Measurements from ENCODE around the gene PIKFYVE.

The PIKFYVE gene

GRCh38 chr2:208359632-208359986 lies 93.6 kb downstream of the PIKFYVE start:
- Histone ChIP-seq H3K9ac (ENCODE audit: low read length) (no peak overlapping the region), H2AFZ (ENCODE audit: low read depth, low read length) (no peak overlapping the region), H3K4me1 (ENCODE audit: low read length) (peaks cover 10% of the 10 kb centered on the region), H3K36me3 (replicated peaks; ENCODE audit: low read depth, low read length) (peaks cover 19% of the 10 kb centered on the region), H3K79me2 (ENCODE audit: low read length) (no peaks in the 10 kb centered on the region), H3K4me3 (ENCODE audit: low read length) (no peak overlapping the region), H3K27ac (ENCODE audit: low read length) (no peak overlapping the region), H3K4me2 (ENCODE audit: low read length) (no peak overlapping the region), H4K20me1 (ENCODE audit: insufficient read depth, low read length) (no peaks in the 10 kb centered on the region), H3K27me3 (ENCODE audit: low read depth, low read length) (no peaks in the 10 kb centered on the region), H3K9me3 (ENCODE audit: insufficient read depth, low read length) (0 out of 2 replicates have a peak, but pooled peaks cover 6% of the 10 kb centered on the region)
- TF ChIP-seq, protein P1, sequence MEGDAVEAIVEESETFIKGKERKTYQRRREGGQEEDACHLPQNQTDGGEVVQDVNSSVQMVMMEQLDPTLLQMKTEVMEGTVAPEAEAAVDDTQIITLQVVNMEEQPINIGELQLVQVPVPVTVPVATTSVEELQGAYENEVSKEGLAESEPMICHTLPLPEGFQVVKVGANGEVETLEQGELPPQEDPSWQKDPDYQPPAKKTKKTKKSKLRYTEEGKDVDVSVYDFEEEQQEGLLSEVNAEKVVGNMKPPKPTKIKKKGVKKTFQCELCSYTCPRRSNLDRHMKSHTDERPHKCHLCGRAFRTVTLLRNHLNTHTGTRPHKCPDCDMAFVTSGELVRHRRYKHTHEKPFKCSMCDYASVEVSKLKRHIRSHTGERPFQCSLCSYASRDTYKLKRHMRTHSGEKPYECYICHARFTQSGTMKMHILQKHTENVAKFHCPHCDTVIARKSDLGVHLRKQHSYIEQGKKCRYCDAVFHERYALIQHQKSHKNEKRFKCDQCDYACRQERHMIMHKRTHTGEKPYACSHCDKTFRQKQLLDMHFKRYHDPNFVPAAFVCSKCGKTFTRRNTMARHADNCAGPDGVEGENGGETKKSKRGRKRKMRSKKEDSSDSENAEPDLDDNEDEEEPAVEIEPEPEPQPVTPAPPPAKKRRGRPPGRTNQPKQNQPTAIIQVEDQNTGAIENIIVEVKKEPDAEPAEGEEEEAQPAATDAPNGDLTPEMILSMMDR (IDR thresholded peaks at IDR 0.05; ENCODE audit: low read depth, low read length), result no peak
- TF ChIP-seq EZH2phosphoT487 (IDR thresholded peaks at IDR 0.05; ENCODE audit: low read depth), result no peak

DNA sequence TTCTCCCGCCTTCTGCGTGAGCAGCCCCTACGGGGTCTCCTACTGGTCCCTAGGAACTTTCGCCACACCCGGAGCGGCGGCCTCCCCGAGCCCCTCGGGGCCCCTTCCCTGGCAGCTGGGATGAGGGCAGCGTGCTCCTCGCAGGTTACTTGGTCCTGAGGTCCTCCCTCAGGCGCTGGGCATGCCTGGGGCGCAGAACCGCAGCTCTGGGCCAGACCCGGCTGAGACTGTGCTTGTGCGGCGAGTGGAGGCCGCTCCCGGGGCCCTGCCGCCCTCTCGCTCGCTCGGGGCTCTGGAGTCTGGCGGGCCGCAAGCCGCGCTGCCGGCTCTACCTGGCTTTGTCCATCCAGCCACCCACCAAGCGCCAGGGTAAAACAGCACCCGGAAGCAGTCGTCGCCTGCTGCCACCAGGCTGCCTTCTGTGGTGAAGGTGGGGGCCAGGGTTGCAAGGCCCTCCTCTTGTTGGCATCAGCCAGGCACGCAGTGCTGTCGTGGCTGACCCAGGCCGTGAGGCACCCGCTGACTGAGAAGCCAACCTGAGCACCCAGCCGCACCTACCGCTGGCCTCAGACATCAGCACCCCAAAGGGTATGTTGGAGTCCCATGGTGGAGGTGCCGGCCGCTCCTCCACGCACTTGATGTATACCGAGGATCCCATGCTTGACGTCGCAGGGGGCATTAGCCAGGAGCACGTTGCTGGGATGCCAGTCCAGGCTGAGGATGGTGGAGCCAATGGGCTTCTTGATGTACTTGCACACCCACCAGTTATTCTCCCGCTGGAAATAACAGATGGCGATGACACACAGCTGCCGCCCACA lies 94.4 kb downstream of the PIKFYVE start:
- Histone ChIP-seq H3K4me1 (ENCODE audit: low read length) (peaks cover 10% of the 10 kb centered on the region), H2AFZ (ENCODE audit: low read depth, low read length) (no peak overlapping the region), H3K4me2 (ENCODE audit: low read length) (no peak overlapping the region), H3K9ac (ENCODE audit: low read length) (no peak overlapping the region), H3K36me3 (replicated peaks; ENCODE audit: low read depth, low read length) (peaks cover 17% of the 10 kb centered on the region), H3K79me2 (ENCODE audit: low read length) (no peaks in the 10 kb centered on the region), H3K27me3 (ENCODE audit: low read depth, low read length) (no peaks in the 10 kb centered on the region), H3K27ac (ENCODE audit: low read length) (no peak overlapping the region), H3K9me3 (ENCODE audit: insufficient read depth, low read length) (peaks cover 13% of the 10 kb centered on the region; the same call in 1 of the 2 replicates), H3K4me3 (ENCODE audit: low read length) (no peak overlapping the region), H4K20me1 (ENCODE audit: insufficient read depth, low read length) (no peaks in the 10 kb centered on the region)
- TF ChIP-seq, protein P1 (IDR thresholded peaks at IDR 0.05; ENCODE audit: low read depth, low read length), result no peak
- no peak for TF ChIP-seq EZH2phosphoT487 (IDR thresholded peaks at IDR 0.05; ENCODE audit: low read depth)

DNA sequence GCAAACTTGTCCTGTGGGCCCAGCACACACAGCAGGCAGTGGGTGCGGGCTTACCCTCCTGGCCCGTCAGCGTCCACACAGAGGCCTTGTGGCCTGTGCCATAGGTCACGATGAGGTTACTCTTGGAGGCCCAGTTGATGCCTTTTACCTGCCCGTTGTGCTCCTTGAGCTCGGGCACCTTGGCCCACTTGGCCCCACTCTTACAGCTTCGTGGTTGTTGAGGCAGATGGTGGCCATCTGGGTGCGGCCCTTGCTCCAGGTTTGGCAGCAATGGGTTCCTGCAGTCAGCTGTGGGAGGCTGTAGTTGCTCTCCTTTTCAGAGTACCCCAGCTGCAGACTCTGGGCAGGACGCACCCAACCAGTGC lies 95.0 kb downstream of the PIKFYVE start:
- H3K36me3 ChIP-seq (replicated peaks; ENCODE audit: low read depth, low read length), result peaks cover 13% of the 10 kb centered on the region
- no peak overlapping the region for H3K27ac ChIP-seq (ENCODE audit: low read length)
- no peaks in the 10 kb centered on the region for H3K27me3 ChIP-seq (ENCODE audit: low read depth, low read length)
- H3K79me2 ChIP-seq (ENCODE audit: low read length), result no peaks in the 10 kb centered on the region
- no peak overlapping the region for H3K4me3 ChIP-seq (ENCODE audit: low read length)
- TF ChIP-seq, protein P1 (IDR thresholded peaks at IDR 0.05; ENCODE audit: low read depth, low read length), result no peak
- TF ChIP-seq EZH2phosphoT487 (IDR thresholded peaks at IDR 0.05; ENCODE audit: low read depth), result no peak
- no peaks in the 10 kb centered on the region for H4K20me1 ChIP-seq (ENCODE audit: insufficient read depth, low read length)
- no peak overlapping the region for H3K9ac ChIP-seq (ENCODE audit: low read length)
- no peak overlapping the region for H3K4me2 ChIP-seq (ENCODE audit: low read length)
- peaks cover 13% of the 10 kb centered on the region; the same call in 1 of the 2 replicates for H3K9me3 ChIP-seq (ENCODE audit: insufficient read depth, low read length)
- no peak overlapping the region for H2AFZ ChIP-seq (ENCODE audit: low read depth, low read length)
- peaks cover 11% of the 10 kb centered on the region for H3K4me1 ChIP-seq (ENCODE audit: low read length)

- Histone ChIP-seq H2AFZ (ENCODE audit: low read depth, low read length) (no peak overlapping the region), H3K27me3 (ENCODE audit: low read depth, low read length) (no peaks in the 10 kb centered on the region), H3K9ac (ENCODE audit: low read length) (no peak overlapping the region), H3K4me2 (ENCODE audit: low read length) (no peak overlapping the region), H3K9me3 (ENCODE audit: insufficient read depth, low read length) (peaks cover 13% of the 10 kb centered on the region; the same call in 1 of the 2 replicates), H4K20me1 (ENCODE audit: insufficient read depth, low read length) (no peaks in the 10 kb centered on the region), H3K4me1 (ENCODE audit: low read length) (peaks cover 21% of the 10 kb centered on the region), H3K79me2 (ENCODE audit: low read length) (no peaks in the 10 kb centered on the region), H3K4me3 (ENCODE audit: low read length) (no peak overlapping the region), H3K36me3 (replicated peaks; ENCODE audit: low read depth, low read length) (peaks cover 13% of the 10 kb centered on the region), H3K27ac (ENCODE audit: low read length) (no peak overlapping the region)
- TF ChIP-seq, protein P1 (IDR thresholded peaks at IDR 0.05; ENCODE audit: low read depth, low read length), result no peak
- no peak for TF ChIP-seq EZH2phosphoT487 (IDR thresholded peaks at IDR 0.05; ENCODE audit: low read depth)
These were observed 97.4 kb downstream of the PIKFYVE start for GRCh38 chr2:208363485-208363884.

All from OCI-LY3 (cell line).